ENCODE data around the gene SLC5A12. TPM values are rescaled to one million over a fixed set of nuclear protein-coding genes. Genes with fewer than 3 reads are reported as not detected.
A peak's percentile ranks its signal among the peaks of the same experiment; 100 is the strongest.
"Not testable (repeated sequence)": the region's sequence is repeated elsewhere in the genome, so short reads cannot be mapped to it uniquely, and the experiment has no call there.

SLC5A12 gene
- total RNA-seq, 4 donors from 2014 or later = not detected

GRCh38 chr11:26649884-26650283 lies 72.0 kb downstream of the SLC5A12 start:
- Histone ChIP-seq H3K9me3 (no peaks in the 10 kb centered on the region), H3K4me3 (no peak overlapping the region), H3K36me3 (no peaks in the 10 kb centered on the region), H3K4me1 (no peaks in the 10 kb centered on the region), H3K27ac (no peak overlapping the region), H3K27me3 (peaks cover 0 to 19% (median 0%) of the 10 kb centered on the region in 4 donors)
- no peak for TF ChIP-seq POLR2A (IDR thresholded peaks at IDR 0.05)
- TF ChIP-seq, protein P1, sequence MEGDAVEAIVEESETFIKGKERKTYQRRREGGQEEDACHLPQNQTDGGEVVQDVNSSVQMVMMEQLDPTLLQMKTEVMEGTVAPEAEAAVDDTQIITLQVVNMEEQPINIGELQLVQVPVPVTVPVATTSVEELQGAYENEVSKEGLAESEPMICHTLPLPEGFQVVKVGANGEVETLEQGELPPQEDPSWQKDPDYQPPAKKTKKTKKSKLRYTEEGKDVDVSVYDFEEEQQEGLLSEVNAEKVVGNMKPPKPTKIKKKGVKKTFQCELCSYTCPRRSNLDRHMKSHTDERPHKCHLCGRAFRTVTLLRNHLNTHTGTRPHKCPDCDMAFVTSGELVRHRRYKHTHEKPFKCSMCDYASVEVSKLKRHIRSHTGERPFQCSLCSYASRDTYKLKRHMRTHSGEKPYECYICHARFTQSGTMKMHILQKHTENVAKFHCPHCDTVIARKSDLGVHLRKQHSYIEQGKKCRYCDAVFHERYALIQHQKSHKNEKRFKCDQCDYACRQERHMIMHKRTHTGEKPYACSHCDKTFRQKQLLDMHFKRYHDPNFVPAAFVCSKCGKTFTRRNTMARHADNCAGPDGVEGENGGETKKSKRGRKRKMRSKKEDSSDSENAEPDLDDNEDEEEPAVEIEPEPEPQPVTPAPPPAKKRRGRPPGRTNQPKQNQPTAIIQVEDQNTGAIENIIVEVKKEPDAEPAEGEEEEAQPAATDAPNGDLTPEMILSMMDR (IDR thresholded peaks at IDR 0.05) = peak; percentile 34 to 79 (median 64)
- WGBS, 2 donors = 32 to 39% methylated on average over 8 of the region's 8 CpGs
- DNase-seq = no peak
- intact Hi-C loops (cut with DNase I) = loop anchor here (10.0 kb wide), 1 partner anchor 345 kb away; no protein-coding TSS in a partner anchor

- DNase-seq, H3K4me3 ChIP-seq, H3K9me3 ChIP-seq, H3K27me3 ChIP-seq, H3K4me1 ChIP-seq, H3K36me3 ChIP-seq, H3K27ac ChIP-seq: not testable (repeated sequence)
- 91 to 92% methylated on average over 10 of the region's 10 CpGs for WGBS, 2 donors
- intact Hi-C loops (cut with DNase I) = loop anchor here (10.0 kb wide), 1 partner anchor 339 kb away; no protein-coding TSS in a partner anchor
These were observed 78.5 kb downstream of the SLC5A12 start for GRCh38 chr11:26643314-26643713.

DNA sequence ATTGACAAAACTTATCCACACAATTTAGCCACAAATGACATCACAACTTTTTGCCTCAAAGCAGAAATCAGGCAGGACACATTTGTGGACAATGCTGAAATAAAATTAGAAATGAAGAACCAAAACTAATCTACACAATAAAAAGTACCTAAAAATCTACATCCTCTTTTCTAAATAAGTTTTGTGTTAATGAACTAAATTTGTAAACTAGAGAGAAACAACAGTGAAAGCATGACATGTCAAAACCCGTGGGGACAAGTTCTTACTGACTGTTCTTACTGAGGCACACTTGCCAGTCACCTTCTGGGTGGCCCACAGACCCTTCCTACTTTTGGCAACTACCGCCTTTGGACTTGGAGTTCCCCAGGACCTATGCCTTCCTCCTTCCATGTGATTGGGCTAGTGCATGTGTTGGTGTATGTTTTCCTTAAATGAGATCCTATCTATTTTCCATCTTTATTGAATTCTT lies 89.1 kb downstream of the SLC5A12 start:
- no peak overlapping the region for H3K27ac ChIP-seq
- TF ChIP-seq, protein P1 (IDR thresholded peaks at IDR 0.05) = no peak
- no peak for TF ChIP-seq POLR2A (IDR thresholded peaks at IDR 0.05)

GRCh38 chr11:26626346-26626745 lies 95.5 kb downstream of the SLC5A12 start:
- TF ChIP-seq, protein P1 (IDR thresholded peaks at IDR 0.05) = no peak
- TF ChIP-seq POLR2A (IDR thresholded peaks at IDR 0.05) = no peak
- Histone ChIP-seq H3K36me3 (no peaks in the 10 kb centered on the region), H3K4me1 (peaks cover 2 to 12% (median 6%) of the 10 kb centered on the region in 3 donors), H3K27me3 (no peaks in the 10 kb centered on the region), H3K27ac (no peak overlapping the region), H3K9me3 (no peaks in the 10 kb centered on the region), H3K4me3 (no peak overlapping the region)
- 74 to 76% methylated on average over 1 of the region's 1 CpG for WGBS, 2 donors
- intact Hi-C loops (cut with DNase I) = no loop called here
- DNase-seq = no peak

More for the DNA sequence above, 89.1 kb downstream of the SLC5A12 start:
- Histone ChIP-seq H3K4me3 (no peak overlapping the region), H3K36me3 (no peaks in the 10 kb centered on the region), H3K9me3 (no peaks in the 10 kb centered on the region), H3K4me1 (peaks cover 0 to 7% (median 0%) of the 10 kb centered on the region in 3 donors), H3K27me3 (no peaks in the 10 kb centered on the region)
- intact Hi-C loops (cut with DNase I) = no loop called here
- WGBS, 2 donors = 33 to 52% methylated on average over 2 of the region's 2 CpGs
- DNase-seq = no peak

DNA sequence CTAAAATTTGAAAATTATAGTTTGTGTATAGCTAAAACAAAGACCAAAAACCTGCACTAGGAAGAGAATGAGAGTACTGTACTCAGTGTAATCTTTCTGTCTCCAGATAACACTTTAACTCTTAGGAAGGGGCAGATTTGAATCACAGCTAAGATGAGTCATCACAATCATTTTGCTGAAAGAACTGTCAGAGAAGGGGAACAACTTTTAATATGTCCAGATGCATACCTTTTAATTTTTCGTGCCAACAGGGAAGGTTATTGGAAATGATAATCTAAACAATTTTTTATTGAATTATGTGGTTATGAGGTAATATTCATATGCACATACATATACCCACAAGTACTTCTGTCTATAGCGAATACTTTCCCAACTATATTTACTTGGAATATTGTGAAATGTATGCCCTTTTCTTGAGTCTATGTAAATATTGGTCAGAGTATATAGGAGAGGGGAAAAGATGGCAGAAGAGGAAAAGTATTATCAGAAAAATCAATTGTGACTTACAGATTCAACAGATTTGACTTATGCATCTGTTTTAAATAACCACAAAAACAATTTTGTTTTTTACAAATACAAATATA lies 98.7 kb downstream of the SLC5A12 start:
- Histone ChIP-seq H3K36me3 (no peaks in the 10 kb centered on the region), H3K4me1 (peaks cover 4 to 23% (median 6%) of the 10 kb centered on the region in 3 donors), H3K4me3 (no peak overlapping the region), H3K27ac (no peak overlapping the region), H3K9me3 (no peaks in the 10 kb centered on the region), H3K27me3 (no peaks in the 10 kb centered on the region)
- WGBS, 2 donors = 55 to 58% methylated on average over 2 of the region's 2 CpGs
- TF ChIP-seq POLR2A (IDR thresholded peaks at IDR 0.05) = no peak
- TF ChIP-seq, protein P1 (IDR thresholded peaks at IDR 0.05) = no peak
- DNase-seq = no peak
- intact Hi-C loops (cut with DNase I) = no loop called here

All from esophagus squamous epithelium (tissue), 5 donors.